ENCODE measurements around the gene OR2D2. TPM values are rescaled to one million over a fixed set of nuclear protein-coding genes. Genes with fewer than 3 reads are reported as not detected.
"Not testable (repeated sequence)": the region's sequence is repeated elsewhere in the genome, so short reads cannot be mapped to it uniquely, and the experiment has no call there.

The OR2D2 gene
- polyA plus RNA-seq, 5 donors, result not detected

DNA sequence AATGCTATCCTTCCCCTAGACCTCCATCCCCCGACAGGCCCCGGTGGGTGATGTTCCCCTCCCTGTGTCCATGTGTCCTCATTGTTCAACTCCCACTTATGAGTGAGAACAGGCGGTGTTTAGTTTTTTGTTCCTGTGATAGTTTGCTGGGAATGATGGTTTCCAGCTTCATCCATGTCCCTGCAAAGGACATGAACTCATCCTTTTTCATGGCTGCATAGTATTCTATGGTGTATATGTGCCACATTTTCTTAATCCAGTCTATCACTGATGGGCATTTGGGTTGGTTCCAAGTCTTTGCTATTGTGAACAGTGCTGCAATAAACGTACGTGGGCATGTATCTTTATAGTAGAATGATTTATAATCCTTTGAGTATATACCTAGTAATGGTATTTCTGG is 4.6 kb downstream of the OR2D2 start:
- DNase-seq, result not testable (repeated sequence)

DNA sequence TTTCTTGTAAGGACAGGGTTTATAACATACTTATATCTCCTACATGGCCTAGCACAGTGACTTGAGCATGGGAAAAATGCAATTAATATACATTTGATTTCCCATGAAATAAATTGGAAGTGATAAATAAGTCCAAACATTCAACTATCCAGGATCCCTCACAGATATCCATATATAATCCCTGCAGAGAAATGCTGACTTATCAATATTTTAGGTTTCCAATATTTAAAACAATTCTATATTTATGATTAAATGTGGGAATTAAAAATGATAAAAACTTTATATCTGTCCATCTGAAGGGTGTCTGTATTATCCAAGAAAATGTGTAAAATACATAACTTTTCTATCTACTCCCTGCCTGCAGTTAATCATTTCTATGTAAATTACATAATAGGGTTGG is 9.5 kb downstream of the OR2D2 start:
- DNase-seq, result no peak

DNA sequence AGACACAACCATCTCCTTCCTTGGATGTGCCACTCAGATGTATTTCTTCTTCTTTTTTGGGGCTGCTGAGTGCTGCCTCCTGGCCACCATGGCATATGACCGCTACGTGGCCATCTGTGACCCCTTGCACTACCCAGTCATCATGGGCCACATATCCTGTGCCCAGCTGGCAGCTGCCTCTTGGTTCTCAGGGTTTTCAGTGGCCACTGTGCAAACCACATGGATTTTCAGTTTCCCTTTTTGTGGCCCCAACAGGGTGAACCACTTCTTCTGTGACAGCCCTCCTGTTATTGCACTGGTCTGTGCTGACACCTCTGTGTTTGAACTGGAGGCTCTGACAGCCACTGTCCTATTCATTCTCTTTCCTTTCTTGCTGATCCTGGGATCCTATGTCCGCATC is 15.4 kb downstream of the OR2D2 start:
- no peak for DNase-seq

DNA sequence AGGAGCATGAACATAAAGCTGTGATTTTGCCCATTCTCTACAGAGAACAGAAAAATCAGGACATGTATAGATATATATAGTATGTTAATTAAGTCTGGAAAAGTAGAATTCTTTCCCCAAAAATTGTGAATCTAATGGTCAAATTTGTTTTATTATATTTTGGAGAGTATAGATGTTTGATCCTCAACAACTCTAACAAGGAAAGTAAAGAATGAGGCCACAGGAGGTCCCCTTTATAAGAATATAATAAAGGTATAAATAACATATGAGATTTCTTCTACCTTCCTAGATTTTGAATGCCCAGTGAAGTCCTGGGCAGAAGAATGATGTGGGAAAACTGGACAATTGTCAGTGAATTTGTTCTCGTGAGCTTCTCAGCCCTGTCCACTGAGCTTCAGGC is 16.0 kb downstream of the OR2D2 start, which contains the start of gene OR10A4:
Gene OR10A4 (plus strand): TSS at position 301 of the 400 bp plus-strand sequence. CDS start 23 bp downstream, at position 324.
- DNase-seq, result no peak

DNA sequence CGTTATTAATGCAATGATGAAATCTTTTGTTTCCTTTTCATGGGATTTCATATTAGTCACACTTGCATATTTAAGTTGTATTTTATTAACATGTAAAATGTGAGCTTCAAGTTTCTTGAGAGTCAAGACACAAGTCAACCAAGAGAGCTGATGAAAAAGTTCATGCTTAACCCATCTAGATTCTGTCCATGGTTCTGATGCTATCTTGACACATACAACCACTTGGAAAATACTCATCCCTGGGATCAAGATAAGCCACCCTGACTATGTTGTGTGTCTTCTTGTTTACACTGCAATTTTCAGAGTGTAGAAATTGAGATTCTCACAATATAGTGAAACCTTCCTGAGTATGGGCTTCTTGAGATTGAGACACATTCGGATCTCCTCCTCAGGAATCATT is 16.5 kb downstream of the OR2D2 start:
- DNase-seq, result no peak

DNA sequence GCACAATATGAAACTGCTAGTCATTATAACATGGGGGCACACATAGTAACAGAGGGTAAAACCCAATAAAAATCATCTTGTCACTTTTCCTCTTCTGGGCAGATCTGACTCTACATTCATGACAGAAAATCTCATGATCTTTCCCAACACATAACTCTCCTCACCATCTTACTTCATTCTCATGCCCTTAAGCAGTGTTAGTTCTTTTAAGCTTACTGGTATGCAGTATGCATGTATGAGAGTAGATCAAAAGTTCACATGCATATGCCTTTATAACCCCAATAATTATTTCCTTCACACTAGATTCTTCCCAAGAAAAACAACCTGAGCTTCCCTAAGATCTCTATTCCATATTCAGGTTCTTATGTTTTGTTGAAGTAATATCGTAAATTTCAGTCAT is 21.0 kb downstream of the OR2D2 start:
- DNase-seq, result no peak

DNA sequence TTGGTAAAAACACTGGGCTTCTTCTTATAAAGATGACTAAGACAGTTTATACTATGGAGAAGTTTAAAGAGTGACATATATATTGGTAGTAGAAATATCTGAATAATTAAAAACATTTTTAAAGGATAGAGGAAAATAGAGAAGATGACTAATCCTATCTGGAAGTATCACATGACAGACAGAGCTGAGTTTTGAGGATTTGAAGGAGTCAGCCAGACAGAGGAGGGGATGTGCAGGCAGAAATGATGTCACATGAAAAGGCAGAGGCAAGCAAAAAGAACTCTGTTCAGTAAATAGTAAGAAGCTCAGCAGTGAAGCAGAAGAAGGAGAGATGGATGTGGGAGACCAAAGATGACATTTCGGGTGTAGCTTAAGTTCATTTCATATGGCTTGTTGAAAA is 27.9 kb downstream of the OR2D2 start:
- DNase-seq, result no peak

DNA sequence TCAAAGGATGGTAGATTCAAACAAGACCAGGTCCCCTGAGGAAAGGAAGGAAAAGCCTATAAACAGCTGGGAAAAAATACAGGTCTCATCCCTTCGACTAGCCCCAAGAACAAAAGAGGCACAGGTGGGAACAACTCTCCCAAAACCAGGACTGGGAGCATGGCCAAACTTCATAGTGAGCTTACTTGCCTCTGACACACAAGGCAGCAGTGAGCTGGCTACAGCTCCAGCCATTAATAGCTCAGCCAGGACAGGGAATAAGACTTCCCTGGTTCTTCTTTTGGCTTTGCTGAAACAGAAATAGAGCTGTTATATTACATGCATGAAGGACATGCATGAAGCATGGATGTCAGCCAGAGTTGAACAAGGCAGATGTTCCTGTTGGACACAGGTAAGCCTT is 29.3 kb downstream of the OR2D2 start, which contains the start of gene OR10A2:
Gene OR10A2 (plus strand): TSS at position 97 of the 400 bp plus-strand sequence. CDS start 6,698 bp downstream, outside the sequence.
- no peak for DNase-seq

DNA sequence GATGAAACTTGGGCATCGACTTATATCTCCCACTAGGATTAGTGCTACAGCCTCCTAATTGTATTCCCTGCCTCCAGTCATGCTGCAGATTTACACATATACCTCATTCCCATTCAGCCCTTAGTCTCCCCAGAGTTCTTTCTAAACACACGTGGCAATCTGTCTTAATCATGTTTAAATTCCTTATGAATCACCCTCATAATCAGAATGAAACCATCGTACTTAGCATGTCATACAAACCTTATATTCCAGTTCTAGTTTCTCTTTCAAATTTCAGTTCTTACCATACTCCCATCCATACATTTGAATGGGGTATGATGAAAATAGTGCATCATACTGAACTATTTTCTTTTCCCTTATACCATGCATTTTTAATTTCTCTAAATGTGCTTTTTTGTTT is 35.4 kb downstream of the OR2D2 start:
- no peak for DNase-seq

DNA sequence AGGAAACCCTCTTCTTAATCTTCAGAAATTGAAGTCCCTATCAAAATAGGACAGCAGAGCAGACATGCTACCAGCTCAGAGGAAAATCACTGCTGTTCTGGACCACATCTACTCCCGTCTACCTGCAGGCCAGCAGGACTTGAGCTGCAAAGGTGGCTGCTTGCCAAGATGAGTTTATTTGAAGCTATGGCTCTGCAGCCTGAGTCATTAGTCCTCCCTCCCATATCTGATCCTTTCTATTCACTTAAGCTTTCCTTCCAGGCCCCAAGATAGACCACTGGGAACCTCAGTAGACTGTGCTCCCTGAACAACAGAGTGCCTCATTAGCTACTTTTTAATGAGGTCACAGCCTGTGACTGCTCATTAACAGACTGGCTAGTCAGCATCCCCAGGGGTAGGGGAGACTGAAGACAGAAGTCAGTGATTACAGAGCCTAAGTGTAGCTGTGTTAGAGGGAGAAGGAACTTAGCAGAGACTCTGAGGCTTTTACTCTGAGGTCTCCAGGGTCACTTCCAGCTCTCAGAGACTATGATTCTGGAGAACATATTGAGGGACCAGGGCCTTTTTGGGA is 36.2 kb downstream of the OR2D2 start:
- DNase-seq, result no peak

DNA sequence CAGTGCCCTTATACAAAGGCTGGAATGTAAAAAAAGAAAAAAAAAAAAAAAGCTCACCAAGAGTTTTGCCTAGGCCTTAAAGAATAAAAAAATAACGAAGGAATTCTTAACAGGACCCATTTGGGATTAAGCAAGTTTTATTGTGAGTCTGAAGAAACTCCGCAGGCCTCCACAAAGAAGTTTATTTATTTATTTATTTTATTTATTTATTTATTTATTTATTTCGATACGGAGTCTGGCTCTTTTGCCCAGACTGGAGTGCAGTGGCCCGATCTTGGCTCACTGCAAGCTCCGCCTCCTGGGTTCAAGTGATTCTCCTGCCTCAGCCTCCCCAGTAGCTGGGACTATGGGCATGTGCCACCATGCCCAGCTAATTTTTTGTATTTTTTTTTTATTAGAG is 37.5 kb downstream of the OR2D2 start:
- not testable (repeated sequence) for DNase-seq

DNA sequence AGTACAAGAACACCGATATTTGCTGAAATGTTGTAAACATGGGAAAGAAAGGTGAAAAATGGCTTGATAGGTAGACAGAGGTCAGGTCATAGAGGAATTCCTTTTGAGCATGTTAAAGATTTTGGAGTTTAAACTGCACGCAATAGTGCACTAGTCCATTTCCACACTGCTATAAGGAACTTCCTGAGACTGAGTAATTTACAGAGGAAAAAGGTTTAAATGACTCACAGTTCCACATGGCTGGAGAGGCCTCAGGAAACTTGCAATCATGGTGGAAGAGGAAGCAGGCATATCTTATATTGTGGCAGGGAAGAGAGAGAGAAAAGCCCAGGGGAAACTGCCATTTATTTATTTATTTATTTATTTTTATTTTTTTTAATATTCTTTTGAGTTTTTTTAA is 41.8 kb downstream of the OR2D2 start:
- no peak for DNase-seq

DNA sequence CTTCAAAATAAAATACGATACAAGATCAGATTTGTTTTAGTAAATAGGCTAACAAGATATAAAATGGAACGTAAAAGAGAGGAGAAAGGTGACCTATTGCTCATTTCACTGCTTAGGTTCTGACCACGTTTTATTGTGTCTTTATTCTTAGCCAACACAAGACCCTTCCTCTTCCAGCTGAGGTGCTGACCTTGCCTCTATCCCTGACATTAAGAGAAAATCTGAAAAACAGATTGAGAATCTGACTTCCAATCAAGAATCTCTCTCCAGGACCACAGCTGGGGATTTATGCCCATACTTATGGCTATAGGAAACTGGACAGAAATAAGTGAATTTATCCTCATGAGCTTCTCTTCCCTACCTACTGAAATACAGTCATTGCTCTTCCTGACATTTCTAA is 46.9 kb downstream of the OR2D2 start, which contains the start of gene OR10A5:
Gene OR10A5 (plus strand): TSS at position 301 of the 400 bp plus-strand sequence. CDS start 0 bp downstream, at position 301.
- DNase-seq, result no peak

DNA sequence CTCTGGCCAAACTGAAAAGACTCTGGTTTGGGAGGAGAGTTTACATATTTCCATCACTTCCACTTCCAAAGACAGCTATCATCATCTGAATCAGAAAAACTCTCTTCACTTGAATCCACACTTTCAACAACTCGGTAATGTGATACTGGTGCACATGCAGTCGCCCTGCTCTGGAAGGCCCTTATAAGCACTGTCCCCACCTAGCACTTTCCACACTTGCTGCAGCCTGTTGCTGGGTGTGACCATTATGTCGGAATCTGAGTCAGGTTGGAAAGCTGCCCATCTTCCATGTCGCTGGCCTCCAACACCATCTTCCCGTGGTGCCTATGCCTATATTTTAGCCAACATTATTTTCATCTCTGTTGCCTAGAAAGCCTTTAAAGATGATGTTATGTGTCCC is 47.9 kb downstream of the OR2D2 start:
- DNase-seq, result no peak

DNA sequence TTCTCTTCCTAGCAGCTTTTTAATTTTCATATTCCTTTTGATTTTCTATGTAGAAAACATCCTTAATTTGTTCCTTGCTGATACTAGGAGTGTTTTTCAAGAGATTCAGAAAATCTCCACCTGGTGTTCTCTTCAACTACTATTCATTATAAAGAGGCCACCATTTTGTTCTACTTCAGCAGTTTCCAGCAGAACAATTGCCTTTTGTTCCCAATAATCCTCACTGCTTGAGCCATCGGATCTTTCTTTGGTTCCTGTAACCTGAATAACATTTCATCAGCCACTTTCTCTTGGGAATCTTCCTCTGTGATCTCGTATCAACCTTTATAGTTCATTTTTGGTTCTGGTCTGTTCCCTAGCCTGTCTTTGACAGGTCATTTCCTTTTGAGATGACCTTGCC is 48.6 kb downstream of the OR2D2 start:
- DNase-seq, result no peak

DNA sequence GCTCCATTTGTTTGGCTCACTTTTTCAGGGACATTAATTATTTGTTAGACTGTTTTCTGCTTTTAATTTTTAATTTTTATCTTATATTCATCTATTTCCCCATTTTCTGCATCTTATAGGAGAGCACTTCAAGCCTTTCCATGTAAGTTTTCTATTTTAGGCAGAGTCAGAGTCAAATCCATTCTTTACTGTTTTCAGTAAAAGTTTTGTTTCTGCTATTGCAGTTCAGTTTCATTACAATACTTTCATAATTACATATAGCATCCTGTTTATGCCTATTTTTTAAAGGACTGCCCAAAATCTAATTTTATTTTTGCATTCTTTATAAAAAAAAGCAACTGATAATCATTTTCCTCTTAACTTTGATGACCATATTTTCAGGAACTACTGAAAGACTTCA is 50.6 kb downstream of the OR2D2 start:
- DNase-seq, result no peak

Other genes with a start within 250 kb of the OR2D2 start
- 10 to 100 TPM; 27.5 to 41.3 (median 35.1) TPM for gene DCHS1, start 236.7 kb downstream of the OR2D2 start, polyA plus RNA-seq (ENCODE audit: insufficient read depth in 1 of 5, insufficient read length in 5 of 5, low replicate concordance in 1 of 5)
- 10 to 100 TPM; 50.8 to 70.8 (median 53.7) TPM for gene MRPL17, start 209.2 kb downstream of the OR2D2 start, polyA plus RNA-seq (ENCODE audit: insufficient read depth in 1 of 5, insufficient read length in 5 of 5, low replicate concordance in 1 of 5)
- under 1 TPM in 1 of 5 donors, not detected in 4; 0.09 TPM for gene OR2AG2, start 120.5 kb downstream of the OR2D2 start, polyA plus RNA-seq (ENCODE audit: insufficient read depth in 1 of 5, insufficient read length in 5 of 5, low replicate concordance in 1 of 5)
- gene OR2AG1, start 109.5 kb downstream of the OR2D2 start, polyA plus RNA-seq (ENCODE audit: insufficient read depth in 1 of 5, insufficient read length in 5 of 5, low replicate concordance in 1 of 5), result under 1 TPM; 0.03 to 0.05 (median 0.05) TPM
- under 1 TPM in 1 of 5 donors, not detected in 4; 0.07 TPM for gene OR6A2, start 92.8 kb downstream of the OR2D2 start, polyA plus RNA-seq (ENCODE audit: insufficient read depth in 1 of 5, insufficient read length in 5 of 5, low replicate concordance in 1 of 5)
- gene OR10A5, start 46.8 kb downstream of the OR2D2 start, polyA plus RNA-seq (ENCODE audit: insufficient read depth in 1 of 5, insufficient read length in 5 of 5, low replicate concordance in 1 of 5), result not detected
- gene OR10A2, start 29.4 kb downstream of the OR2D2 start, polyA plus RNA-seq (ENCODE audit: insufficient read depth in 1 of 5, insufficient read length in 5 of 5, low replicate concordance in 1 of 5), result under 1 TPM in 1 of 5 donors, not detected in 4; 0.04 TPM
- gene OR10A4, start 15.9 kb downstream of the OR2D2 start, polyA plus RNA-seq (ENCODE audit: insufficient read depth in 1 of 5, insufficient read length in 5 of 5, low replicate concordance in 1 of 5), result not detected
- not detected for gene OR2D3, start 28.5 kb upstream of the OR2D2 start, polyA plus RNA-seq (ENCODE audit: insufficient read depth in 1 of 5, insufficient read length in 5 of 5, low replicate concordance in 1 of 5)
- gene ZNF215, start 33.9 kb upstream of the OR2D2 start, polyA plus RNA-seq (ENCODE audit: insufficient read depth in 1 of 5, insufficient read length in 5 of 5, low replicate concordance in 1 of 5), result 1 to 10 TPM in 4 of 5 donors, under 1 TPM in 1; 0.77 to 2.4 (median 1.4) TPM
- gene ZNF214, start 127.8 kb upstream of the OR2D2 start, polyA plus RNA-seq (ENCODE audit: insufficient read depth in 1 of 5, insufficient read length in 5 of 5, low replicate concordance in 1 of 5), result 10 to 100 TPM in 2 of 5 donors, 1 to 10 TPM in 3; 6.8 to 11.6 (median 9.4) TPM
- under 1 TPM; 0.04 to 0.27 (median 0.24) TPM for gene NLRP14, start 128.0 kb upstream of the OR2D2 start, polyA plus RNA-seq (ENCODE audit: insufficient read depth in 1 of 5, insufficient read length in 5 of 5, low replicate concordance in 1 of 5)
- under 1 TPM in 2 of 5 donors, not detected in 3; 0.06 to 0.09 TPM for gene RBMXL2, start 196.5 kb upstream of the OR2D2 start, polyA plus RNA-seq (ENCODE audit: insufficient read depth in 1 of 5, insufficient read length in 5 of 5, low replicate concordance in 1 of 5)